ENCODE results near the gene ZBTB43. TPM values are rescaled to one million over a fixed set of nuclear protein-coding genes. Genes with fewer than 3 reads are reported as not detected.

The ZBTB43 gene
- total RNA-seq, result 15.5 TPM

- Histone ChIP-seq H3K27ac (peak within 1 kb of the TSS; percentile 82), H3K4me1 (peaks cover 29% of the 10 kb centered on the region), H3K4me3 (peak within 1 kb of the TSS; percentile 84 to 95), H3K36me3 (peaks cover 0 to 3% of the 10 kb centered on the region in 2 donors), H3K27me3 (no peaks in the 10 kb centered on the region), H3K9me3 (no peaks in the 10 kb centered on the region)
- intact Hi-C loops (cut with DNase I), result no loop called here
- peak; percentile 93 to 97 for TF ChIP-seq POLR2AphosphoS5 (IDR thresholded peaks at IDR 0.05; ENCODE audit: insufficient read depth in 1 of 2, low read depth in 1 of 2)
- TF ChIP-seq CTCF (IDR thresholded peaks at IDR 0.05), result no peak
- TF ChIP-seq POLR2A (IDR thresholded peaks at IDR 0.05), result peak in 1 of 2 donors; percentile 61
- DNase-seq (ENCODE audit: extremely low spot score in 2 of 2), result no peak
Observed at GRCh38 chr9:126804696-126805553, at the start of gene ZBTB43. Gene ZBTB43, plus strand, starts transcription at chr9:126805040. Its CDS starts 27,470 bp downstream, at chr9:126832510.

DNA sequence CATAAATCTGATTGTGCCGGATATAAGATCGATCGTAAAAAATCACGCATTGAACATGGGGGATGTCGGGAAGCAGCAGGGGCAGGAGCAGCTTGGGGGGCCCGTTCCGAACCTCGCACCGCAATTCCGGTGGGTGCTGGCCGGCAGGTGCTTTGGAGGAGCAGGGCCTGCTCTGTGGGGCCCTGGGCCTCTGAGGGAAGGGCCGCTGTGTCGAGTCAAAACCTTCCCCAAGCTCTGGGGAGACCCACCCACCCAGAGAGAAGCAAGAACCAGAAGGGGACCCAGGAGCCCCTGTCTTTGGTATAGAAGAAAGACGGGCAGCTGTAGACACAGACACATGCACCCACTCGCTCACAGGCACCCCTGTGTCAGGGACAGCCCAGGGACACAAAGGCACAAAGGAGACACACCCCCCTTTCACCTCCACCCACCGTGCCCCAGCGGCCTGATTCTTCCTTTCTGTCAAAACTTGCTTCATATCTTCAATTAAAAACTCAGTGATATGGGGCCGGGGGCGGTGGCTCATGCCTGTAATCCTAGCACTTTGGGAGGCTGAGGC, 49.4 kb upstream of the ZBTB43 start:
- intact Hi-C loops (cut with DNase I), result no loop called here
- H3K4me3 ChIP-seq, result no peak overlapping the region
- H3K27me3 ChIP-seq, result no peaks in the 10 kb centered on the region
- H3K9me3 ChIP-seq, result no peaks in the 10 kb centered on the region
- H3K27ac ChIP-seq, result no peak overlapping the region
- no peak for TF ChIP-seq POLR2A (IDR thresholded peaks at IDR 0.05)
- no peak for TF ChIP-seq CTCF (IDR thresholded peaks at IDR 0.05)
- TF ChIP-seq POLR2AphosphoS5 (IDR thresholded peaks at IDR 0.05; ENCODE audit: insufficient read depth in 1 of 2, low read depth in 1 of 2), result no peak
- no peaks in the 10 kb centered on the region for H3K4me1 ChIP-seq
- DNase-seq (ENCODE audit: extremely low spot score in 2 of 2), result no peak
- no peaks in the 10 kb centered on the region for H3K36me3 ChIP-seq

GRCh38 chr9:126756238-126756637, 48.6 kb upstream of the ZBTB43 start:
- Histone ChIP-seq H3K4me1 (no peaks in the 10 kb centered on the region), H3K36me3 (no peaks in the 10 kb centered on the region), H3K27me3 (no peaks in the 10 kb centered on the region), H3K4me3 (no peak overlapping the region), H3K27ac (no peak overlapping the region), H3K9me3 (no peaks in the 10 kb centered on the region)
- intact Hi-C loops (cut with DNase I), result no loop called here
- no peak for DNase-seq (ENCODE audit: extremely low spot score in 2 of 2)
- TF ChIP-seq CTCF (IDR thresholded peaks at IDR 0.05) (no peak), POLR2AphosphoS5 (IDR thresholded peaks at IDR 0.05; ENCODE audit: insufficient read depth in 1 of 2, low read depth in 1 of 2) (no peak), POLR2A (IDR thresholded peaks at IDR 0.05) (no peak)

DNA sequence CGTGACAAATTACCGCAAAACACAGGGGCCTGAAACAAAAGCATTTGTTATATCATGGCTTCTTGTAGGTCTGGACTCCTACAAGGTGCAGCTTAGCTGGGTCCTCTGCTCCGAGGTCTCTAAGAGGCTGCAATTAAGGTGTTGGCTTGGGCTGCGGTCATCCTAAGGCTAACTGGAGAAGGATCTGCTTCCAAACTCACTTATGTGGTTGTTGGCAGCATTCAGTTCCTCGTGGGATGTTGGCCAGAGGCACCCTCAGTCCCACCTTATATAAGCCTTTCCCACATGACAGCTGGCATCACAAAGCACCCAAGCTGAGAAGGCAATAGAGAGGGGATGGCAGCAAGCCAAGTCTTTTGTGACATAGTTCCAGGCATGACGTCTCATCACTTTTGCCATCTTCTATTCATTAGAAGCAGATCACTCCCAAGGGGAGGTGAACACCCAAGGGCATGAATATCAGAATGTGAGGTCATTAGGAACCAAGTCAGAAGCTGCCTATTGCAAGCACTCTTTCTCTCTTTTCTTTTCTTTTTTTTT, 47.9 kb upstream of the ZBTB43 start:
- TF ChIP-seq POLR2A (IDR thresholded peaks at IDR 0.05), result no peak
- no peak overlapping the region for H3K27ac ChIP-seq
- H3K4me3 ChIP-seq, result no peak overlapping the region
- DNase-seq (ENCODE audit: extremely low spot score in 2 of 2), result no peak
- H3K4me1 ChIP-seq, result no peaks in the 10 kb centered on the region
- no peaks in the 10 kb centered on the region for H3K9me3 ChIP-seq
- intact Hi-C loops (cut with DNase I), result no loop called here
- H3K36me3 ChIP-seq, result no peaks in the 10 kb centered on the region
- no peaks in the 10 kb centered on the region for H3K27me3 ChIP-seq

- Histone ChIP-seq H3K9me3 (no peaks in the 10 kb centered on the region), H3K36me3 (no peaks in the 10 kb centered on the region), H3K27ac (no peak overlapping the region), H3K4me1 (no peaks in the 10 kb centered on the region), H3K4me3 (no peak overlapping the region), H3K27me3 (no peaks in the 10 kb centered on the region)
- intact Hi-C loops (cut with DNase I), result no loop called here
- TF ChIP-seq CTCF (IDR thresholded peaks at IDR 0.05), result no peak
- no peak for TF ChIP-seq POLR2AphosphoS5 (IDR thresholded peaks at IDR 0.05; ENCODE audit: insufficient read depth in 1 of 2, low read depth in 1 of 2)
- no peak for TF ChIP-seq POLR2A (IDR thresholded peaks at IDR 0.05)
- no peak for DNase-seq (ENCODE audit: extremely low spot score in 2 of 2)
Observed at GRCh38 chr9:126758916-126759585, 45.8 kb upstream of the ZBTB43 start.

Measured in vagina (tissue), 2 donors.